Muscle layer of colon (tissue), 2 donors: ENCODE results near the gene ZNF728.
A peak's percentile ranks its signal among the peaks of the same experiment; 100 is the strongest.
"Not testable (repeated sequence)": the region's sequence is repeated elsewhere in the genome, so short reads cannot be mapped to it uniquely, and the experiment has no call there.

Experiments used
- H3K27ac ChIP-seq: one replicate; pipeline ENCODE4 v1.7.0; 2013; ENCODE audit warnings: low read depth, mild to moderate bottlenecking, low read length, moderate library complexity
- H3K27me3 ChIP-seq, 2 donors: one replicate each; pipeline ENCODE4 v1.7.0; 2013; ENCODE audit warnings: low read length in 2 of 2, mild to moderate bottlenecking in 2 of 2; ENCODE audit not compliant: insufficient read depth in 2 of 2, control insufficient read depth in 1 of 2
- H3K36me3 ChIP-seq: one replicate; pipeline ENCODE4 v1.7.0; 2013; ENCODE audit warnings: mild to moderate bottlenecking, low read length; ENCODE audit not compliant: insufficient read depth
- H3K4me1 ChIP-seq: one replicate; pipeline ENCODE4 v1.7.0; 2013; ENCODE audit warnings: mild to moderate bottlenecking, low read length; ENCODE audit not compliant: insufficient read depth
- H3K4me3 ChIP-seq, 2 donors: one replicate each; pipeline ENCODE4 v1.7.0; 2013; ENCODE audit warnings: low read length in 2 of 2, low read depth in 1 of 2, mild to moderate bottlenecking in 1 of 2, moderate library complexity in 1 of 2
- H3K9ac ChIP-seq: one replicate; pipeline ENCODE4 v1.7.0; 2013; ENCODE audit warnings: low read length
- H3K9me3 ChIP-seq: one replicate; pipeline ENCODE4 v1.7.0; 2013; ENCODE audit warnings: mild to moderate bottlenecking, low read length
- donor health status: abdominal sarcoma.
- donor health status: Adenocarcinoma of cecum.

ZNF728 gene

GRCh38 chr19:23002690-23003422 lies at the start of gene ZNF728:
ZNF728 (minus strand) TSS chr19:23003176; CDS start chr19:23003030, 146 bp downstream.
- Histone ChIP-seq H3K27me3 (no peaks in the 10 kb centered on the region), H3K4me1 (no peaks in the 10 kb centered on the region), H3K4me3 (peak within 1 kb of the TSS; percentile 58 to 82), H3K9me3 (no peaks in the 10 kb centered on the region), H3K9ac (peak within 1 kb of the TSS; percentile 49), H3K36me3 (no peaks in the 10 kb centered on the region), H3K27ac (no peak within 1 kb of the TSS)

GRCh38 chr19:23052349-23052748 lies 49.4 kb upstream of the ZNF728 start:
- Histone ChIP-seq H3K4me3 (no peak overlapping the region), H3K9me3 (no peaks in the 10 kb centered on the region), H3K27me3 (no peaks in the 10 kb centered on the region), H3K36me3 (no peaks in the 10 kb centered on the region), H3K27ac (no peak overlapping the region), H3K9ac (no peak overlapping the region), H3K4me1 (no peaks in the 10 kb centered on the region)

- H3K27ac ChIP-seq, result no peak overlapping the region
- H3K27me3 ChIP-seq, result no peaks in the 10 kb centered on the region
- H3K9ac ChIP-seq, result no peak overlapping the region
- no peaks in the 10 kb centered on the region for H3K36me3 ChIP-seq
- no peaks in the 10 kb centered on the region for H3K4me1 ChIP-seq
- H3K9me3 ChIP-seq, result no peaks in the 10 kb centered on the region
- H3K4me3 ChIP-seq, result no peak overlapping the region
Measured at GRCh38 chr19:23049256-23049655, 46.3 kb upstream of the ZNF728 start.

GRCh38 chr19:23046743-23047142 lies 43.8 kb upstream of the ZNF728 start:
- Histone ChIP-seq H3K27me3 (no peaks in the 10 kb centered on the region), H3K4me1 (no peaks in the 10 kb centered on the region), H3K27ac (no peak overlapping the region), H3K9ac (no peak overlapping the region), H3K9me3 (no peaks in the 10 kb centered on the region), H3K36me3 (no peaks in the 10 kb centered on the region), H3K4me3 (no peak overlapping the region)

- no peaks in the 10 kb centered on the region for H3K36me3 ChIP-seq
- H3K27me3 ChIP-seq, result no peaks in the 10 kb centered on the region
- H3K9ac ChIP-seq, result no peak overlapping the region
- no peaks in the 10 kb centered on the region for H3K4me1 ChIP-seq
- no peaks in the 10 kb centered on the region for H3K9me3 ChIP-seq
- H3K27ac ChIP-seq, result no peak overlapping the region
- no peak overlapping the region for H3K4me3 ChIP-seq
Measured at GRCh38 chr19:23033721-23034120, 30.7 kb upstream of the ZNF728 start.

GRCh38 chr19:23015660-23016059 lies 12.7 kb upstream of the ZNF728 start:
- Histone ChIP-seq H3K27me3 (no peaks in the 10 kb centered on the region), H3K4me1 (no peaks in the 10 kb centered on the region), H3K27ac (no peak overlapping the region), H3K4me3 (no peak overlapping the region), H3K9ac (no peak overlapping the region), H3K36me3 (no peaks in the 10 kb centered on the region), H3K9me3 (no peaks in the 10 kb centered on the region)

GRCh38 chr19:22994957-22995356 lies 8.0 kb downstream of the ZNF728 start:
- not testable (repeated sequence) for H3K27ac ChIP-seq, H3K4me1 ChIP-seq, H3K9me3 ChIP-seq, H3K36me3 ChIP-seq, H3K4me3 ChIP-seq, H3K27me3 ChIP-seq, H3K9ac ChIP-seq

- Histone ChIP-seq H3K4me3 (peak overlapping the region in 1 of 2 donors; percentile 43), H3K9me3 (peaks cover 55% of the 10 kb centered on the region), H3K9ac (no peak overlapping the region), H3K36me3 (peaks cover 10% of the 10 kb centered on the region), H3K27me3 (no peaks in the 10 kb centered on the region), H3K4me1 (no peaks in the 10 kb centered on the region), H3K27ac (no peak overlapping the region)
Measured at GRCh38 chr19:22976248-22976647, 26.7 kb downstream of the ZNF728 start.

GRCh38 chr19:22975546-22976136 lies 27.3 kb downstream of the ZNF728 start:
- H3K36me3 ChIP-seq, result not testable (repeated sequence)
- H3K4me3 ChIP-seq, result peak overlapping the region in 1 of 2 donors; percentile 43

GRCh38 chr19:22945560-22945959 lies 57.4 kb downstream of the ZNF728 start:
- Histone ChIP-seq H3K27me3 (no peaks in the 10 kb centered on the region), H3K4me3 (no peak overlapping the region), H3K4me1 (no peaks in the 10 kb centered on the region), H3K9me3 (peaks cover 12% of the 10 kb centered on the region), H3K9ac (no peak overlapping the region), H3K27ac (no peak overlapping the region), H3K36me3 (no peaks in the 10 kb centered on the region)

More at GRCh38 chr19:22975546-22976136, 27.3 kb downstream of the ZNF728 start:
- not testable (repeated sequence) for H3K27me3 ChIP-seq, H3K9ac ChIP-seq, H3K4me1 ChIP-seq, H3K27ac ChIP-seq
- H3K9me3 ChIP-seq, result peaks cover 49% of the 10 kb centered on the region

- Histone ChIP-seq H3K9me3 (no peaks in the 10 kb centered on the region), H3K27ac (no peak overlapping the region), H3K27me3 (no peaks in the 10 kb centered on the region), H3K4me1 (no peaks in the 10 kb centered on the region), H3K4me3 (no peak overlapping the region), H3K36me3 (no peaks in the 10 kb centered on the region), H3K9ac (no peak overlapping the region)
Measured at GRCh38 chr19:22935151-22935550, 67.8 kb downstream of the ZNF728 start.

- not testable (repeated sequence) for H3K36me3 ChIP-seq, H3K4me3 ChIP-seq, H3K9me3 ChIP-seq, H3K27ac ChIP-seq, H3K27me3 ChIP-seq, H3K9ac ChIP-seq, H3K4me1 ChIP-seq
Measured at GRCh38 chr19:22927576-22927975, 75.4 kb downstream of the ZNF728 start.
